Activated T-helper 2 cell treated with anti-CD3 and anti-CD28 coated beads, Interferon-gamma antibody, Interleukin-2, Interleukin-4, amounts not matched to agents 10 μg/mL and 5 μg/mL and 100 μg/mL, durations not matched to agents 14 hours and 24 hours and 36 hours (primary cell): ENCODE results near the gene GPC5. TPM values are rescaled to one million over a fixed set of nuclear protein-coding genes. Genes with fewer than 3 reads are reported as not detected.

Experiments
- DNase-seq: peaks from one replicate; pipeline ENCODE4 v3.0.0; 2021; ENCODE audit warnings: low spot score
- H3K27ac Mint-ChIP-seq: one replicate; pipeline ENCODE4 v1.8.0; 2021; ENCODE audit warnings: mixed read lengths
- H3K27me3 Mint-ChIP-seq: one replicate; pipeline ENCODE4 v1.8.0; 2021; ENCODE audit warnings: low read depth, mixed read lengths
- H3K36me3 Mint-ChIP-seq: one replicate; pipeline ENCODE4 v1.8.0; 2021; ENCODE audit warnings: low read depth, mixed read lengths
- H3K4me1 Mint-ChIP-seq: one replicate; pipeline ENCODE4 v1.8.0; 2021; ENCODE audit warnings: low read depth, mixed read lengths
- H3K4me3 Mint-ChIP-seq: one replicate; pipeline ENCODE4 v1.8.0; 2021; ENCODE audit warnings: low read depth, mild to moderate bottlenecking, moderate library complexity, mixed read lengths
- H3K9me3 Mint-ChIP-seq: one replicate; pipeline ENCODE4 v1.8.0; 2021; ENCODE audit warnings: mixed read lengths
- intact Hi-C: fragments of 100-400 bp; cut with micrococcal nuclease; formaldehyde crosslinking; loops from one replicate; pipeline ENCODE4 v1.15.1; 2023
- total RNA-seq: library from RNA; stranded (reverse); gene quantifications from 2 replicates; pipeline ENCODE4 v1.2.3, GENCODE V29; 2022

GPC5 gene
- total RNA-seq, 1 donor from 2014 or later, result 0.57 TPM

DNA sequence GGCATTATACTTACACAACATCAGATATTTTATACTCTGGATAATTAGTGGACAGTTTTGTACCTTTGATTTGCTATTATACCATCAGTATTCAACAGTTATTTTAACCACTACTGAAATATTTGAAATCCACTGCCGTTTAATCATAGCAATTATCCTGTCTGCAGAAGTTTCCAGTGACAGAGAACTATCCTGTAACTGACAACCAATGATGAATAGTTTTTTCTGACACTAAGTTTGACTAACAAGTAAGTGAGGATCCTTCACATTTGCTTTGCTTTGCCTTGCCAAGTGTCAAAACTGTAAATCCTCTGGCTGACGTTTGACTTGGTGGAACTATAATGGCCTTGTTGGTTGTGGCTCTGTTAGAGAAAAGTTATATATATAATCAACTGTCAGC lies 410.7 kb downstream of the GPC5 start:
- Mint-ChIP-seq H3K27me3 (no peaks in the 10 kb centered on the region), H3K27ac (no peak overlapping the region), H3K4me3 (no peak overlapping the region), H3K4me1 (no peaks in the 10 kb centered on the region), H3K9me3 (no peaks in the 10 kb centered on the region), H3K36me3 (no peaks in the 10 kb centered on the region)
- intact Hi-C loops, result no loop called here
- DNase-seq, result no peak

- H3K27me3 Mint-ChIP-seq, result no peaks in the 10 kb centered on the region
- intact Hi-C loops, result no loop called here
- DNase-seq, result no peak
- no peaks in the 10 kb centered on the region for H3K36me3 Mint-ChIP-seq
- H3K4me3 Mint-ChIP-seq, result no peak overlapping the region
- no peak overlapping the region for H3K27ac Mint-ChIP-seq
- H3K4me1 Mint-ChIP-seq, result no peaks in the 10 kb centered on the region
- H3K9me3 Mint-ChIP-seq, result no peaks in the 10 kb centered on the region
Observed at GRCh38 chr13:91813253-91813652, 414.8 kb downstream of the GPC5 start.

DNA sequence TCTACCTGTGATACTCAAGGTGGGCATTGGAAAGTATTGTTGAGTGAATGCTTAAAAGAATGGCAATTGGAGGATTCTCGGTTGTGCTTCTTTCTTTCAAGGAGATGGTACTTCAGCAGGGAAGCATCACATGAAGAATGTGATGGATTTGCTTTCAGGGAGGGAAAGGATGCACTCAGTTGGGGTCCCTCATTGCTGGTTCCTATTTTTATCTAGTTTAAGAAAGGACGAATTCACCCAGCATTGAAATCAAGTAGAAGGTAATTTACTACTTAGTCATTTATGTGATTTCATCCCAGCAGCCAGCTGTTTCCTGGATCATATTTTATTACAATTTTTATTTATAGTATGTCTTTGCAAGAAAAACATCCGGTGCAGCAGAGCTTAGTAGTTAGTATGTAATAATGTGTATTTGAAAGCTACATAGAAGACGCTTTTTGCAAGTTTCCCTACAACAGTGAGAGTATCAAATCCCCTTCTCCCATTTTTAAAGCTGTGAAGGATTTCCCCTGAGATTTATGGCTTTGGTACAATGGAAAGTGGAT lies 417.9 kb downstream of the GPC5 start:
- Mint-ChIP-seq H3K36me3 (no peaks in the 10 kb centered on the region), H3K9me3 (no peaks in the 10 kb centered on the region), H3K27ac (no peak overlapping the region), H3K4me1 (no peaks in the 10 kb centered on the region), H3K4me3 (no peak overlapping the region), H3K27me3 (no peaks in the 10 kb centered on the region)
- intact Hi-C loops, result no loop called here
- DNase-seq, result no peak

DNA sequence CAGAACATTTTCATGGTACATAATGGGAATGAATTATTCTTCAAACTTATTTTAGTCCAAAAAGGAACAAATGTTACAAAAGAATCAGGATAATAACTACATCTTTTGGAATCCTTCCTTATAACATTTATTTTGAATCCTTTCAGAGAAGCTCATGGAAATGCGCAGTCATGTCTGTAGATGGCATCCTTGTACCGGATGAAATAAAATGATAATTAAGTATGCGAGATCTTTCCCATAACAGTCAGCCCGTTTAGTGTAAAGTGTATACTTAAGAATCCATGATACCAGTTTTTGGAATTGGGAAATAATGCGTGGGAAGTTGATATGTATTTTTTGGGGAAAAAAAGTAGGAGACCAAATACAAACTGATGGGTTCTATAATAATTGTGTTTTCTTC lies 418.8 kb downstream of the GPC5 start:
- Mint-ChIP-seq H3K27me3 (no peaks in the 10 kb centered on the region), H3K36me3 (no peaks in the 10 kb centered on the region), H3K4me3 (no peak overlapping the region), H3K9me3 (no peaks in the 10 kb centered on the region), H3K4me1 (no peaks in the 10 kb centered on the region), H3K27ac (no peak overlapping the region)
- intact Hi-C loops, result no loop called here
- DNase-seq, result no peak

GRCh38 chr13:91824416-91824815 lies 426.0 kb downstream of the GPC5 start:
- intact Hi-C loops, result no loop called here
- Mint-ChIP-seq H3K27ac (no peak overlapping the region), H3K4me1 (no peaks in the 10 kb centered on the region), H3K9me3 (peaks cover 5% of the 10 kb centered on the region), H3K36me3 (no peaks in the 10 kb centered on the region), H3K27me3 (no peaks in the 10 kb centered on the region), H3K4me3 (no peak overlapping the region)
- DNase-seq, result no peak

GRCh38 chr13:91825516-91825915 lies 427.1 kb downstream of the GPC5 start:
- Mint-ChIP-seq H3K27ac (no peak overlapping the region), H3K27me3 (no peaks in the 10 kb centered on the region), H3K36me3 (no peaks in the 10 kb centered on the region), H3K4me3 (no peak overlapping the region), H3K4me1 (no peaks in the 10 kb centered on the region), H3K9me3 (peaks cover 8% of the 10 kb centered on the region)
- intact Hi-C loops, result no loop called here
- no peak for DNase-seq

DNA sequence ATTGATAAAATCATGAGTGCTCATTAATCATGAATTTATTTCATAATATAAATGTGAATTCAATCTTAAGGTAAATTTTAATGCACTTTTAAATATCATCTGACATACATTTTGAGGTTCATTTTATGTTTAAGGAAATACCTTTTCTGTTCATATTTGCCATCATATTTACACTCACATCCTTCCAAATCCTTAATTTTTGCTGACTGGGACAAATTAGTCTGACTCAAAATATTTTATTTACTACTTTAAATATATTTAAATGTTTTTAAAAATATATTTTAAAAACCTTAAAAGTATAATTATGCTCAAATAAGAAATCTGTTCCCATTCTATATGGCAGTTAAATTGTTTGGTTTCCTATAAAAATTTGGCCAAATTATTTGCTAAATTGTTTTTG lies 438.1 kb downstream of the GPC5 start:
- Mint-ChIP-seq H3K4me3 (no peak overlapping the region), H3K27ac (no peak overlapping the region), H3K4me1 (no peaks in the 10 kb centered on the region), H3K27me3 (no peaks in the 10 kb centered on the region), H3K36me3 (no peaks in the 10 kb centered on the region), H3K9me3 (peaks cover 16% of the 10 kb centered on the region)
- no peak for DNase-seq
- intact Hi-C loops, result no loop called here

GRCh38 chr13:91845612-91846011 lies 447.2 kb downstream of the GPC5 start:
- no peak for DNase-seq
- Mint-ChIP-seq H3K27me3 (no peaks in the 10 kb centered on the region), H3K4me1 (no peaks in the 10 kb centered on the region), H3K9me3 (peaks cover 6% of the 10 kb centered on the region), H3K4me3 (no peak overlapping the region), H3K27ac (no peak overlapping the region), H3K36me3 (no peaks in the 10 kb centered on the region)
- intact Hi-C loops, result no loop called here

- H3K36me3 Mint-ChIP-seq, result no peaks in the 10 kb centered on the region
- intact Hi-C loops, result no loop called here
- H3K4me3 Mint-ChIP-seq, result no peak overlapping the region
- no peak overlapping the region for H3K27ac Mint-ChIP-seq
- H3K9me3 Mint-ChIP-seq, result peaks cover 4% of the 10 kb centered on the region
- no peaks in the 10 kb centered on the region for H3K27me3 Mint-ChIP-seq
- no peaks in the 10 kb centered on the region for H3K4me1 Mint-ChIP-seq
- DNase-seq, result no peak
Observed at GRCh38 chr13:91863699-91864098, 465.3 kb downstream of the GPC5 start.

GRCh38 chr13:91868351-91868750 lies 469.9 kb downstream of the GPC5 start:
- peaks cover 4% of the 10 kb centered on the region for H3K9me3 Mint-ChIP-seq
- no peak overlapping the region for H3K27ac Mint-ChIP-seq
- H3K27me3 Mint-ChIP-seq, result no peaks in the 10 kb centered on the region
- H3K4me3 Mint-ChIP-seq, result no peak overlapping the region
- H3K4me1 Mint-ChIP-seq, result no peaks in the 10 kb centered on the region
- DNase-seq, result no peak
- no peaks in the 10 kb centered on the region for H3K36me3 Mint-ChIP-seq
- intact Hi-C loops, result no loop called here

DNA sequence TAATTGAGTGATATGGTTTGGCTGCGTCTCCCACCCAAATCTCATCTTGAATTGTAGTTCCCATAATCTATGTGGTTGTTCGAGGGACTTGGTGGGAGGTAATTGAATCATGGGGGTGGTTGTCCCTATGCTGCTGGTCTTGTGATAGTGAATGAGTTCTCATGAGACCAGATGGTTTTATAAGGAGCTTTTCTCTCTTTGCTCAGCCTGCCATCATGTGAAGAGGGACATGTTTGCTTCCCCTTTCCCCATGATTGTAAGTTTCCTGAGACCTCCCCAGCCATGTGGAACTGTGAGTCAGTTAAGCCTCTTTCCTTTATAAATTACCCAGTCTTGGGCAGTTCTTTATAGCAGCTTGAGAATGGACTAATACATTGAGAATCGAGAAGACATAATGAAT lies 480.1 kb downstream of the GPC5 start:
- H3K27ac Mint-ChIP-seq, result no peak overlapping the region
- no peaks in the 10 kb centered on the region for H3K9me3 Mint-ChIP-seq
- H3K4me3 Mint-ChIP-seq, result no peak overlapping the region
- no peaks in the 10 kb centered on the region for H3K27me3 Mint-ChIP-seq
- intact Hi-C loops, result no loop called here
- no peaks in the 10 kb centered on the region for H3K4me1 Mint-ChIP-seq
- H3K36me3 Mint-ChIP-seq, result no peaks in the 10 kb centered on the region
- DNase-seq, result no peak

- Mint-ChIP-seq H3K4me3 (no peak overlapping the region), H3K4me1 (no peaks in the 10 kb centered on the region), H3K36me3 (no peaks in the 10 kb centered on the region), H3K9me3 (no peaks in the 10 kb centered on the region), H3K27ac (no peak overlapping the region), H3K27me3 (no peaks in the 10 kb centered on the region)
- intact Hi-C loops, result no loop called here
- no peak for DNase-seq
Observed at GRCh38 chr13:91879360-91879759, 480.9 kb downstream of the GPC5 start.

GRCh38 chr13:91882918-91883317 lies 484.5 kb downstream of the GPC5 start:
- H3K4me3 Mint-ChIP-seq, result no peak overlapping the region
- H3K4me1 Mint-ChIP-seq, result no peaks in the 10 kb centered on the region
- no peaks in the 10 kb centered on the region for H3K36me3 Mint-ChIP-seq
- intact Hi-C loops, result no loop called here
- DNase-seq, result no peak
- peaks cover 4% of the 10 kb centered on the region for H3K9me3 Mint-ChIP-seq
- H3K27ac Mint-ChIP-seq, result no peak overlapping the region
- no peaks in the 10 kb centered on the region for H3K27me3 Mint-ChIP-seq

GRCh38 chr13:91889641-91890040 lies 491.2 kb downstream of the GPC5 start:
- intact Hi-C loops, result no loop called here

More at GRCh38 chr13:91889641-91890040, 491.2 kb downstream of the GPC5 start:
- no peaks in the 10 kb centered on the region for H3K4me1 Mint-ChIP-seq
- H3K9me3 Mint-ChIP-seq, result peaks cover 18% of the 10 kb centered on the region
- no peaks in the 10 kb centered on the region for H3K27me3 Mint-ChIP-seq
- no peak overlapping the region for H3K4me3 Mint-ChIP-seq
- H3K36me3 Mint-ChIP-seq, result no peaks in the 10 kb centered on the region
- H3K27ac Mint-ChIP-seq, result no peak overlapping the region
- no peak for DNase-seq
